Adrenal gland (tissue), 12 donors: ENCODE data around the gene EDEM3. TPM values are rescaled to one million over a fixed set of nuclear protein-coding genes. Genes with fewer than 3 reads are reported as not detected.

Experiments
- DNase-seq, 7 donors: peaks; one replicate each; pipeline ENCODE4 v3.0.0-alpha.2; 2019 to 2020
- H3K27ac ChIP-seq, 5 donors: fragments of 200-600 bp; sonication (generic) in 4 of 5; 1 replicate in 3 of 5; 2 replicates in 2 of 5; pipeline versions ENCODE4 v1.5.1 to v1.8.0; 2016 to 2020; ENCODE audit warnings: mild to moderate bottlenecking in 1 of 5
- H3K27me3 ChIP-seq: fragments of 200-600 bp; 2 replicates; pipeline ENCODE4 v1.8.0; 2021
- H3K36me3 ChIP-seq, 2 donors: fragments of 200-600 bp; replicated peaks in 1 of 2; 1 replicate in 1 of 2; 2 replicates in 1 of 2; pipeline versions ENCODE4 v1.5.1 to v1.8.0; 2018 to 2022
- H3K4me1 ChIP-seq, 2 donors: fragments of 200-600 bp; replicated peaks in 1 of 2; 1 replicate in 1 of 2; 2 replicates in 1 of 2; pipeline versions ENCODE4 v1.5.1 to v1.8.0; 2018 to 2021
- H3K4me3 ChIP-seq, 4 donors: fragments of 200-600 bp; sonication (generic) in 3 of 4; one replicate each; pipeline ENCODE4 v1.5.1; 2016 to 2018
- H3K9me3 ChIP-seq, 3 donors: fragments of 200-600 bp; sonication (generic) in 1 of 3; replicated peaks in 1 of 3; 1 replicate in 2 of 3; 2 replicates in 1 of 3; pipeline versions ENCODE4 v1.5.1 to v1.8.0; 2016 to 2021
- CTCF ChIP-seq, 6 experiments: fragments of 450-650 bp in 4 of 6; fragments of 200-600 bp in 2 of 6; sonication (generic) in 1 of 6; IDR thresholded peaks; 1 replicate in 5 of 6; 2 replicates in 1 of 6; pipeline versions ENCODE4 v1.5.1 to v1.8.0; 2016 to 2021; ENCODE audit warnings: antibody characterized with exemption in 6 of 6, mild to moderate bottlenecking in 2 of 6, moderate library complexity in 1 of 6
- POLR2A ChIP-seq, 2 donors: fragments of 450-650 bp; IDR thresholded peaks; one replicate each; pipeline ENCODE4 v1.6.1; 2017; ENCODE audit warnings: antibody characterized with exemption in 2 of 2, mild to moderate bottlenecking in 2 of 2, moderate library complexity in 1 of 2
- WGBS, 4 donors: extraction: QIAGEN DNeasy Blood & Tissue Kit in 2 of 4; methylation state at CpG; one replicate each; pipeline versions ENCODE4 v1.1.5 to v1.1.7; 2013 to 2017; 5-methylcytosine and 5-hydroxymethylcytosine counted together
- intact Hi-C, 2 donors: fragments of 100-400 bp; cut with DNase I; formaldehyde crosslinking; loops; one replicate each; pipeline versions ENCODE4 v1.14.1 to v1.15.0; 2022 to 2023
- polyA plus RNA-seq, 3 donors: library from polyadenylated mRNA; stranded (reverse); fragments of 200-250 nt in 2 of 3; fragments of 350-450 nt in 1 of 3; fragmentation: Illumina TruSeq in 1 of 3; extraction: RNeasy Lipid Tissue Mini Kit (QIAGEN cat#74804) in 1 of 3; gene quantifications; one replicate each; pipeline ENCODE4 v1.2.3, GENCODE V29; 2013 to 2014
- total RNA-seq, 9 donors: library from RNA; depleted of rRNA in 4 of 9; stranded (reverse); fragments of >200 nt in 4 of 9; fragments of 120-200 nt in 1 of 9; fragmentation: NEBNext Ultra II Directional in 1 of 9; extraction: Animal tissue kit (Norgen Biotek cat#: 25700) in 1 of 9; gene quantifications; one replicate each; pipeline versions ENCODE4 v1.1.0 to v1.2.4, GENCODE V29; 2013 to 2023
- donor health status: healthy with polysubstance abuse.
- donor health status: Bipolar disorder and iron deficiency.
- donor health status: DM: yes; HTN: yes; CAD: no.
- donor health status: DM: no; HTN: no; CAD: no.
- donor health status: DM: no; HTN: no; CAD: no.
- donor health status: DM: yes; HTN: yes; CAD: no.

EDEM3 gene
- total and polyA plus RNA-seq, 12 donors = 6.5 to 61.2 (median 33.4) TPM

- intact Hi-C loops = no loop called here
- H3K4me3 ChIP-seq = no peak overlapping the region
- TF ChIP-seq POLR2A (IDR thresholded peaks at IDR 0.05) (no peak), CTCF (IDR thresholded peaks at IDR 0.05) (no peak)
- H3K9me3 ChIP-seq = no peaks in the 10 kb centered on the region
- H3K4me1 ChIP-seq = no peaks in the 10 kb centered on the region
- DNase-seq = no peak
- peaks cover 0 to 68% of the 10 kb centered on the region in 2 donors for H3K36me3 ChIP-seq
- no peaks in the 10 kb centered on the region for H3K27me3 ChIP-seq
- H3K27ac ChIP-seq = no peak overlapping the region
- 83 to 87% (median 85%) methylated on average over 2 of the region's 2 CpGs for WGBS, 4 donors
These were observed 38.5 kb downstream of the EDEM3 start for GRCh38 chr1:184716158-184716557.

GRCh38 chr1:184709418-184709817 is 45.2 kb downstream of the EDEM3 start:
- Histone ChIP-seq H3K27ac (no peak overlapping the region), H3K9me3 (no peaks in the 10 kb centered on the region), H3K4me1 (no peaks in the 10 kb centered on the region), H3K27me3 (no peaks in the 10 kb centered on the region), H3K36me3 (peaks cover 0 to 79% of the 10 kb centered on the region in 2 donors), H3K4me3 (no peak overlapping the region)
- TF ChIP-seq CTCF (IDR thresholded peaks at IDR 0.05) (no peak), POLR2A (IDR thresholded peaks at IDR 0.05) (no peak)
- intact Hi-C loops = no loop called here
- no peak for DNase-seq

GRCh38 chr1:184708084-184708676 is 46.5 kb downstream of the EDEM3 start:
- TF ChIP-seq POLR2A (IDR thresholded peaks at IDR 0.05) = no peak
- no peak for TF ChIP-seq CTCF (IDR thresholded peaks at IDR 0.05)
- Histone ChIP-seq H3K4me3 (no peak overlapping the region), H3K27me3 (no peaks in the 10 kb centered on the region), H3K27ac (no peak overlapping the region), H3K4me1 (no peaks in the 10 kb centered on the region), H3K9me3 (no peaks in the 10 kb centered on the region), H3K36me3 (peaks cover 0 to 67% of the 10 kb centered on the region in 2 donors)
- DNase-seq = no peak
- 71 to 94% (median 85%) methylated on average over 6 of the region's 6 CpGs for WGBS, 4 donors
- intact Hi-C loops = no loop called here

- no peak for DNase-seq
- intact Hi-C loops = no loop called here
- TF ChIP-seq CTCF (IDR thresholded peaks at IDR 0.05) (no peak), POLR2A (IDR thresholded peaks at IDR 0.05) (no peak)
- Histone ChIP-seq H3K27ac (no peak overlapping the region), H3K36me3 (peaks cover 0 to 61% of the 10 kb centered on the region in 2 donors), H3K4me3 (no peak overlapping the region), H3K9me3 (no peaks in the 10 kb centered on the region), H3K27me3 (no peaks in the 10 kb centered on the region), H3K4me1 (no peaks in the 10 kb centered on the region)
- 90 to 100% (median 95%) methylated on average over 1 of the region's 1 CpG for WGBS, 4 donors
These were observed 49.4 kb downstream of the EDEM3 start for GRCh38 chr1:184705271-184705670.
